ENCODE results near the gene TP73.

- TF ChIP-seq CTCF (IDR thresholded peaks at IDR 0.05) (no peak), POLR2A (IDR thresholded peaks at IDR 0.05) (no peak)
Observed at GRCh38 chr1:3651930-3652547, at the start of gene TP73.

All from right lobe of liver (tissue), 4 donors.